GM18502 (cell line): Measurements from ENCODE around the gene PDCD1.

Experiments used
- ATAC-seq: cut with Tn5 transposase; IDR thresholded peaks from one replicate; pipeline ENCODE4 v1.9.1; 2021; ENCODE audit warnings: mild to moderate bottlenecking; ENCODE audit not compliant: unreplicated experiment, poor library complexity

The PDCD1 gene

GRCh38 chr2:241895712-241896641, 37.3 kb upstream of the PDCD1 start:
- ATAC-seq = no peak

GRCh38 chr2:241895427-241895711, 36.7 kb upstream of the PDCD1 start:
- ATAC-seq = no peak

- no peak for ATAC-seq
Measured at GRCh38 chr2:241894681-241895426, 36.2 kb upstream of the PDCD1 start.

GRCh38 chr2:241894056-241894641, 35.5 kb upstream of the PDCD1 start:
- no peak for ATAC-seq

GRCh38 chr2:241893265-241893664, 34.6 kb upstream of the PDCD1 start:
- ATAC-seq = no peak

GRCh38 chr2:241892299-241893137, 33.8 kb upstream of the PDCD1 start:
- ATAC-seq = no peak

- no peak for ATAC-seq
Measured at GRCh38 chr2:241891988-241892298, 33.2 kb upstream of the PDCD1 start.

- ATAC-seq = no peak
Measured at GRCh38 chr2:241891315-241891987, 32.8 kb upstream of the PDCD1 start.

- no peak for ATAC-seq
Measured at GRCh38 chr2:241890524-241891235, 32.0 kb upstream of the PDCD1 start.

- no peak for ATAC-seq
Measured at GRCh38 chr2:241888641-241889040, 29.9 kb upstream of the PDCD1 start.

GRCh38 chr2:241887806-241888522, 29.3 kb upstream of the PDCD1 start:
- no peak for ATAC-seq

- no peak for ATAC-seq
Measured at GRCh38 chr2:241886840-241887447, 28.2 kb upstream of the PDCD1 start.

- no peak for ATAC-seq
Measured at GRCh38 chr2:241885946-241886643, 27.4 kb upstream of the PDCD1 start.

GRCh38 chr2:241885291-241885945, 26.7 kb upstream of the PDCD1 start:
- ATAC-seq = no peak

- ATAC-seq = no peak
Measured at GRCh38 chr2:241884951-241885290, 26.2 kb upstream of the PDCD1 start.

- ATAC-seq = peak; percentile 73
Measured at GRCh38 chr2:241882091-241882625, 23.5 kb upstream of the PDCD1 start.
